T47D (cell line): Measurements from ENCODE around the gene GFER.
"Not testable (repeated sequence)": the region's sequence is repeated elsewhere in the genome, so short reads cannot be mapped to it uniquely, and the experiment has no call there.

Experiments
- DNase-seq, 2 experiments: peaks; one replicate each; pipeline versions ENCODE4 v3.0.0 to v3.0.0-alpha.2; 2011 to 2012; ENCODE audit warnings: low read depth in 1 of 2, low spot score in 1 of 2
- JUND ChIP-seq: IDR thresholded peaks from 2 replicates; pipeline ENCODE4 v1.6.1; 2012; ENCODE audit warnings: low read depth
- in situ Hi-C: cut with HindIII; loops from 2 replicates; pipeline ENCODE4 v1.10.0; 2016; ENCODE audit warnings: low sequenced_read_pairs, low pct_unique_long_range_greater_than_20kb

GFER gene

GRCh38 chr16:2027024-2028010, 43.3 kb downstream of the GFER start:
- no peak for TF ChIP-seq JUND
- peak in 1 of 2 experiments; percentile 75 for DNase-seq
- in situ Hi-C loops, result no loop called here

GRCh38 chr16:2028146-2028545, 44.2 kb downstream of the GFER start:
- TF ChIP-seq JUND, result no peak
- no peak for DNase-seq
- in situ Hi-C loops, result no loop called here

GRCh38 chr16:2028620-2029220, 44.7 kb downstream of the GFER start:
- no peak for TF ChIP-seq JUND
- no peak for DNase-seq
- in situ Hi-C loops, result no loop called here

GRCh38 chr16:2029350-2029749, 45.4 kb downstream of the GFER start:
- DNase-seq, result no peak
- in situ Hi-C loops, result no loop called here
- TF ChIP-seq JUND, result no peak

- no peak for TF ChIP-seq JUND
- DNase-seq, result no peak
- in situ Hi-C loops, result no loop called here
Measured at GRCh38 chr16:2030036-2030435, 46.0 kb downstream of the GFER start.

GRCh38 chr16:2031081-2031577, 47.1 kb downstream of the GFER start:
- DNase-seq, result peak in 1 of 2 experiments; percentile 75
- TF ChIP-seq JUND, result no peak
- in situ Hi-C loops, result no loop called here

- no peak for TF ChIP-seq JUND
- DNase-seq, result no peak
- in situ Hi-C loops, result no loop called here
Measured at GRCh38 chr16:2032285-2033056, 48.5 kb downstream of the GFER start.

GRCh38 chr16:2033057-2033908, 49.3 kb downstream of the GFER start:
- DNase-seq, result peak; percentile 60 to 61
- no peak for TF ChIP-seq JUND
- in situ Hi-C loops, result no loop called here

GRCh38 chr16:2033909-2034695, 50.1 kb downstream of the GFER start:
- in situ Hi-C loops, DNase-seq: not testable (repeated sequence)

- in situ Hi-C loops, result no loop called here
- TF ChIP-seq JUND, result no peak
- DNase-seq, result no peak
Measured at GRCh38 chr16:2034696-2035430, 50.9 kb downstream of the GFER start.
